GM12892 (cell line): ENCODE data around the gene ECE1.

Experiments
- POLR2AphosphoS5 ChIP-seq: IDR thresholded peaks from 2 replicates; pipeline ENCODE4 v1.6.1; 2011; ENCODE audit warnings: low read depth, low read length, control low read depth
- TAF1 ChIP-seq: IDR thresholded peaks from 2 replicates; pipeline ENCODE4 v1.6.1; 2011; ENCODE audit warnings: low read depth, mild to moderate bottlenecking, control low read depth, low read length, borderline replicate concordance

DNA sequence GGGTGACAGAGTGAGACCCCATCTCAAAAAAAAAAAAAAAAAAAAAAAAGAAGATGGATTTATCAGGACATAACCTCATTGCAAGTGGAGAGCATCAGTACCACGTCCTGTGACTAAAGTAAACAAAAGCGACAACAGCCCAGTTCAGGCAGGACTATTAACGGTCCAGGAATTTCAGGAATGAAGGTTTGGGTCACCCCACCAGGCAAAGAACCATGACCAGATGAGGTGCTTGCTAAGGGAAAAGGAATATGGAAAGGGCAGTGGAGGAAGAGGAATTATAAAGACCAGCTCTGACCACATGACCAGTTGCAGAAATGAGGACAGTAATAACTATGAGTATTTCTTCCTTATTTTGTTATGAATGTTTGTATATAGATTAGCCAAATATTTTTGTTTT lies 78.1 kb downstream of the ECE1 start:
- TF ChIP-seq POLR2AphosphoS5 (no peak), TAF1 (no peak)
